ENCODE results near the gene RIPOR3.
"Not testable (repeated sequence)": the region's sequence is repeated elsewhere in the genome, so short reads cannot be mapped to it uniquely, and the experiment has no call there.

Gene RIPOR3

DNA sequence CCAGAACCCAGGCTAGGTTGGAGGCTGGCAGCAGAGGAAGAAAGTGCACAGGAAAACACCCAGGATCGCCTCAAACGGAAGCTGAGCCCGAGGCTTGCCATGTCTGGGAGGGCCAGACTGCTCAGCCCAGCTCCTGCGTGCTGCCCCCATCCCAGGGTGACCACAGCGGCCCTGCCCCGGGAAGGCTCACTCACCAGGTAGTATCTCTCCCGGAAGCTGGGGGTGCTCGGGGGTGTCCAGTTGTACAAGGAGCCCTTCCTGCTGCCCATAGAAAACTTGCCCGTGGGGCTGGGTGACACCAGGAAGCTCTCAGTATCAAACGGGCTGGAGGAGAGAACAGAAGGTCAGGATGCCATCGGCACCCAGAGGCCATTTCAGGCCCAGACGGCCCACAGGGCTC is 86.9 kb downstream of the RIPOR3 start:
- DNase-seq = no peak

DNA sequence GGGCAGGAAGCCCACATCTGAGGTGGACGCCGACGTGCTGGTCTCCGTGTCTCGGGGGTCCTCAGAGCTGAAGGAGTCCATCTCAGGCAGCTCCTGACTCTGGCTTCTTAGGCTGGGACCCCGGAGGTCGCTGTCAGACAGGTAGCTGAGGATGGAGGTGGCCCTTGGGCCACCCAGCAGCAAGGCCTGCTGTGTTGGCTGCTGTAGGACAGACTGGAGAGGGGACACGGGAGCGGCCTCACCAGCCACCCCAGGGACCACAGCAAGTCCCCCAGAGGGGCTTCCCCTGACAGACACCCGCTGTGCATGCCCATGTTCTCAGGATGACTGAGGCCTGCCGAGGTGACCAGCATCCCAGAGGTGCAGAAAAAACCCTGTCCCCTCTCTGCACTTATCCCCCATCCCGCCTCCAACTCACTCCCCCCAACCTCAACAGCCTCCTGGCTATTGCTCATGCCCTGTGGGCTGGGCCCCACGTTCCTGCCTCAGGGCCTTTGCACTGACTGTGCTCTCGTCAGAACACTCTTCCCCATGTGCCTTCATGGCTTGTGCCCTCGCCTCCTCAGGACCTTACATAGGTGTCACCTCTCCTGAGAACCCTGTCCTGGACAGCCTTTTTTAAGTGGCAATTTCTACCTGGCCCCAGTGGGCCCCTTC is 88.8 kb downstream of the RIPOR3 start:
- no peak for DNase-seq

DNA sequence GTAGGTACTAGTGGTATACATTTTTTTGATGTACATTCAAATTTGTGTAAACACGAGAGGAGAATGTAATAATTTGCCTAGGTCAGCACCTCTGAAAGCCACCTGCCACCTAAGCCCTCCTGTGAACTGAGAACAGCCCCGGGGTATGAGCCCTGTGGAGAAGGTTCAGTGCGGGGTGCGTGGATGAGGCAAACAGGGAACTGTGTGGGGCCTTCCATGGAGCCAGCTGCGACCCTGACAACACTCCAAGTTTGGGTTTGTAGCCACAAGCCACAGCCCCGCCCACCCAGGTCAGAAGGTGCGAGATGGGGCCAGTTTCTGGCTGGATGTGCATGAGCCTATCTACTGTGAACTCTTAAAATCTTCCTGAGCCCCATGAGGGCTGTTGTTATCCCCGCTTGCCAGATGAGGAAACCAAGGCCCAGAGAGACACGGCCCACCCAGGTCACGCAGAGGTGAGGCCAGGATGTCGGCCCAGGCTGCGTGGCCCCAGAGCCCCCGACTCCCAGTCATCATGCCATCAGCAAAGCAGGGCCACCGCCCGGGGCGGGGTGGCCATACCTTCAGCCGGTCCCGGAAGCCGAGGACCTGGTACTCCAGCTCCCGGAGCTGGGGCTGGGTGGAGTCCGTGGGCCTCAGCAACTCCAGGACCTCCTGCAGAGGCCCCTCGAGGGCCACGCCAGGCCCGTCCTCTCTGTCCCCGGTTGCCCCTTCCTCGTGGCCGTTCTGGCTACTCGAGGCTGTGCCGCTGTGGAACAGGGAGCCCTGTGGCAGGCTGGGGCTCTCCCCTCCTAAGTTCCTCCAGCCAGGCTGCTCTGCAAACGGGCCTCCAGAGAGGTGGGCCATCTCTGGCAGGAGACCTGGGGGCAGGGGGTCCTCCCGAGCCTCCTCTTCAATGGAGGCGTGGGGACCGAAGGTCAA is 89.6 kb downstream of the RIPOR3 start:
- DNase-seq = no peak

GRCh38 chr20:50600281-50600895 is 91.0 kb downstream of the RIPOR3 start:
- no peak for DNase-seq

DNA sequence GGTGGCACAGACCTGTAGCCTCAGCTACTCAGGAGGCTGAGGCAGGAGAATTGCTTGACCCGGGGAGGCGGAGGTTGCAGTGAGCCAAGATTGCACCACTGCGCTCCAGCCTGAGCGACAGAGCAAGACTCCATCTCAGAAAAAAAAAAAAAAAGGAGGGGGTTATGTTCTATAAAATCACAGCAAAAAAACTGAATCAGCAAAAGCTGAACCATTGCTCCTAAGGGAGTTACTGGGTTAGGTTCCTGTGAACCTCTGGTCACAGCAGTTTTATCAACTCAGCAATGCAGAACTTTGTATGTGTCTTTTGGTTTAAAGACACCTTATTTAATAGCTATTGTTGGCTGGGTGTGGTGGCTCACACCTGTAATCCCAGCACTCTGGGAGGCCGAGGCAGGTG is 92.6 kb downstream of the RIPOR3 start:
- DNase-seq = not testable (repeated sequence)

DNA sequence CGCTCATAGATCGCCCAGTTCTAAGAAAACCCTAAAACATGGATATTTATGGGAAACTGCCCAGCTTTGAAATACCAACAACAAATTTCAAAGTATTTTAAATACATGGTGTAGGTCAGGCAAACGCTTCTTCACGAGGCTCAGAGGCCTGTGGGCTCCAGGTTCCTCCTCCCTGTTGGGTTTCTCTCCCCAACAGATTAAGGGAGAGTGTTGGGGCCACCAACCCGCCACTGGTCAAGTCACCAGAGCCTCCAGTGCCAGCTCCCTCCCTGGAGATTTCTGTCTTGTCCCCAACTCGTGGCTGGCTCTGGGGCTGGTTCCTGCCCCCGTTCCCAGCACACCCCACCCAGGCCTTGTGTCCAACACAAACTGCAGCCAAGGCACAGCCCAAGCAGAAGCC is 93.3 kb downstream of the RIPOR3 start:
- DNase-seq = no peak

DNA sequence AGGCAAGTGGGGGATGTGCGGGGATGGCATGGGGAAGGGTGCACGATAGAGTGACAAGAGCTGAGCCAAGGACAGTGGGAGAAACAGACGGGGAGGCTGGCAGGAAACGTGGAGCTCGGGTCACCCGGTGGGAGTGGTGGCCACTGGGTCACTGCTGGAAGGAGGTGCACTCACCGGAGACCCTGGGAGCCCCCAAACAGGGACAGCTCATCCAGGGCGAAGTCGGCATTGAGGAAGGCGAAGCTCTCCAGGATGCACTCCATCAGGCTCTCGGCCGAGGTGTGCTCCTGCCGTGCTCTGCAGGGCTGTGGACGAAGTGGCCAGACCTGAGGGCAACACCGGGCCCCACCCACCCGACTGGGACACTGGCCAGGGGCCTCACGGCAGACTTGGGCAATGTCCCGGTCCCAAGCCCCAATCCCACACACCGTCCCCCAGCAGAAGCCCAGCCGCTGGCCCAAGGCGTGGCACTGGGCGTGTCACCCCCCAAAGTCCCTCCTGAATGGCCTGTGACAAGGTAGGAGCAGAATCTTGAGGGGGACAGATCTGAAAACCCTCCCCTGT is 93.9 kb downstream of the RIPOR3 start:
- no peak for DNase-seq

DNA sequence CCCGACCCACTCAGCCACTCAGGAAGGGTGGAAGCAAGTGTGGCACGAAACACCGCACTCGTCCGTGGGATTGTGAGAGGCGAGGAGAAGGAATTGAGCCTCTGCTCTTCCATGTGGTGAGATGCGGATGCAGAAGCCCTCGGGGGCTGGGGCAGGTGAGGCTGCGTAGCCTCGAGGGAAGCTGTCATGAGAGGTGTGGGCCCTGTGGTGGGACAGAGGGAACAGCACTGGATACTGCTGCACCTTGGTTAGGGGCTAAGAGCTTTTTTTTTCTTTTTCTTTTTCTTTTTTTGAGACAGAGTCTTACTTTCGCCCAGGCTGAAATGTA is 94.7 kb downstream of the RIPOR3 start:
- no peak for DNase-seq

DNA sequence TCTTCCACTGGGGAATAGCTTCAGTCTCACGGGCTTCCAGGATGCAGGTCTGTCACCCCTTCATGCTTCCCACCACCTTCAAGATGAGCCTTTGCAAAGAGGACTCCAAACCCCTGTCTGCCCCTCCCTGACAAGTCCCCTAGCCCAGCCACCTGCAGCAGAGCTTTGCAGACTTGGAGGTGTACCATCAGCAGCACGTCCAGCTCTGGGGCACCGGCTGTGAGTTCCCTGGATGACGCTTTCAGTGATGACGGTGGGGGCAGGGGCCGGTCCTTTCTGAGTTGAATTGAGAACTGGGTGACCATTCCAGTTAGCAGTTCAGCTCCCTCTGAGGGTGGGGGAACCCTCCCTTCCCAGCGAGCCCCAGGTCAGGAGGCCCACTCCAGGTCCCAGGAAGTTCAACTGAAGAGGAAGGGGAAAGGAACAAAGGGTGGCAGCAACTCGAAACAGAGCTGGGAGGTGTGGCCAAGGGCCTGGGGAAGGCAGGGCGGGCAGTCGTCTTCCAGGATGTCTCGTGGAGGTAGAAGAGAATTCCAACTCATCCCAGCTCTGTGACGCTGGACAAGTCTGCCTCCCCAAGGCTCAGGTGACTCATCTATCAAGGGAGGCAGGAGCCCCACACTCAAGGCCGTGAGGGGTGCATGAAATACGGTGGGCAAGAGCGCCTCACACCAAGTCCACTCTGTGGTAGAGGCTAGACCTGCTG is 95.2 kb downstream of the RIPOR3 start:
- DNase-seq = no peak

GRCh38 chr20:50595433-50595895 is 95.9 kb downstream of the RIPOR3 start:
- DNase-seq = no peak

GRCh38 chr20:50594591-50595432 is 96.5 kb downstream of the RIPOR3 start:
- no peak for DNase-seq

DNA sequence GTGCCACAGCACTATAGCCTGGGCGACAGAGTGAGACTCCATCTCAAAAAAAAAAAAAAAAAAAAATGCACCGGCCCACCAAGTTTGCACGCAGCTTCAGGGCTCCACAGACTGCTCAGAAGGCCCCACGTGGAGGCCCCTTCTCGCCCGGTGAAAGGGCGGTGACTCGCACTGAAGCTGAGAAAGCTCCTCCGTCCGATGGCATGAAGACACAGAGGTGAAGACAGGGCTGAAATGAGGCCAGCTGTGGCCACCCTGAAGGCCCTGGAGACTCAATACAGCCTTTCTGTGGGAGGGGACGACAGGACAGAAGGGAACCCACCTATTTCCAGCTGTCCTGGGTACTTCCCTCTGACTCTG is 97.1 kb downstream of the RIPOR3 start:
- DNase-seq = no peak

GRCh38 chr20:50593005-50593335 is 98.4 kb downstream of the RIPOR3 start:
- no peak for DNase-seq

DNA sequence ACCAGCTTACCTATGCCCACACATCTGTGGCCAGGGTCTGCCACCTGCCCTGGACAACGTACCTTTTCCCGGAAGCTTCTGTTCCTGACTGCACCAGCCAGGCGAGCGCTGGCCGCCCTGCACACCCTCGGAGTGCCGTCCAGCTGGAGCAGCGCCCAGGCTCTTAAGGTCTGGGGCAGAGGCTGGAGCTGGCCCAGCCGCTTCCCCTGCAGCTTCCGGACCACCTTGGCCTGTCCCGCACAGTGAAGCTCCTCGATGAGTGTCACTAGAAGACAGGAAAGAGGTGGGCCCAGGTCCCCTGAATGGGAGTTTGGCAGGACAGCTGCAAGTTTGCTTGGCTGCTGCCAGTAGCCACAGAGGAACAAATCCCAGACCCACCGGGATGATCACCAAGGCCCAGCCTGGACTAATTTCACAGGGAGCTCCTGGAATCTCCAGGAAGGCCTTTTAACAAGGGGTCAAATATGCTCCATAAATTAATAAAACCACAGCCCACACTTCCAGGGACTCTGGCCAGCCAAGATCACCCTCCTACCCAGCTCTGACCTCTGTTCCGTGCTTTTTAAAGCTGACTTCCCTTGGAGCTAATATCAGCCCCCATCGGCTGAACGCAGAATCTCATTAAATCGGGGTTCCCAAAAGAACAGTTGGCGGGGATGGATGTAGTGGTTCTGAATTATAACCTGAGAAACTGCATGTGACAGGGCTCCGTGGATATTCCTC is 98.9 kb downstream of the RIPOR3 start:
- DNase-seq = no peak

- no peak for DNase-seq
These were observed 100.0 kb downstream of the RIPOR3 start for GRCh38 chr20:50591233-50591852.

DNA sequence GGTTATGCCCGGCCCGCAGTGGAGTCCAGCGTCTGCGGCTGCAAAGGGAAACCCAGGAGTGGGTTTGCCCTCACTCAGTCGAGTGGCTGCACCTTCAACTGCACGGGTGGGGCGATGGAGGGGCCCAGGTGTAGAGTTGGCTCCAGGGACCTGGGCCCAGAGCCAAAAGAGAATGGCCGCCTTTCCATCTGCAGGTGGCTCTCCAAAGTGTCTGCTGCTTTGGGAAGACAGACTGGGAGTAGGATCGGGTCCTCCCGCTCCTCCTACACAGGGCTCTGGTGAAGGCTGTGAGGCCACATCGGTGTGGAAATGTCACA is 101.0 kb downstream of the RIPOR3 start:
- no peak for DNase-seq

- DNase-seq = no peak
These were observed 101.6 kb downstream of the RIPOR3 start for GRCh38 chr20:50589548-50590347.

DNA sequence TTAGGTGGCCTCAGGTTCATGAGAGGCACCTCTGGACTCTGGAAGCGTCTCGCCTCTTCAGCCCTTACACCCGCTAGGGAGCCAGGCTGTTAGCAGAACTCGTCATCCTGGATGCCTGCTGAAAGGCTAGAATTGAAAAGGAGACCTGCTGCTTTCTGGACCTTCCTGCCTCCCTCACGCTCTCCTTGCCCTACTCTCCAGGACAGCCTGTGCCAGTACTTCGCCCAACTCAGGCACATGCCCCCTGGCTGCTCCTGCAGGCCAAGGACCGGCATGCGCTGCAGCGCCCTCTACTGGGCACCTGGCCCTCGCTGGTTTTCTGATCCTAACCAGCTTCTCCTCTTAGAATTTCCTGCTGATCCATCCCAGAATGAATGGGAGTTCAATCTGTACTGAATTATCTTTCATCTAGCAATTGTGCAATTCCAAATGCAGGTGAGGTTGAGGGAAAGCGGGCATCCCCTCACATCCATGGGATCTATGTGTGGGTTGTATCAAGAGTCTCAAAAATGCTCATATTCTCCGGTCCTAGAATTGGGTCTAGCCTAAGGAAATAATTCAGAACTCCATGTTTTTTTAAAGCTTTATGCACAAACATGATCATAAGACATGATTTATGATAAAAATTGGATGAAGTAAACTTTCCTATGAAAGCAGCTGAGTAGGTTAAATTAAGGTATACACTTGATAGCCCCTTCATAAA is 103.2 kb downstream of the RIPOR3 start:
- peak; percentile 77 for DNase-seq

DNA sequence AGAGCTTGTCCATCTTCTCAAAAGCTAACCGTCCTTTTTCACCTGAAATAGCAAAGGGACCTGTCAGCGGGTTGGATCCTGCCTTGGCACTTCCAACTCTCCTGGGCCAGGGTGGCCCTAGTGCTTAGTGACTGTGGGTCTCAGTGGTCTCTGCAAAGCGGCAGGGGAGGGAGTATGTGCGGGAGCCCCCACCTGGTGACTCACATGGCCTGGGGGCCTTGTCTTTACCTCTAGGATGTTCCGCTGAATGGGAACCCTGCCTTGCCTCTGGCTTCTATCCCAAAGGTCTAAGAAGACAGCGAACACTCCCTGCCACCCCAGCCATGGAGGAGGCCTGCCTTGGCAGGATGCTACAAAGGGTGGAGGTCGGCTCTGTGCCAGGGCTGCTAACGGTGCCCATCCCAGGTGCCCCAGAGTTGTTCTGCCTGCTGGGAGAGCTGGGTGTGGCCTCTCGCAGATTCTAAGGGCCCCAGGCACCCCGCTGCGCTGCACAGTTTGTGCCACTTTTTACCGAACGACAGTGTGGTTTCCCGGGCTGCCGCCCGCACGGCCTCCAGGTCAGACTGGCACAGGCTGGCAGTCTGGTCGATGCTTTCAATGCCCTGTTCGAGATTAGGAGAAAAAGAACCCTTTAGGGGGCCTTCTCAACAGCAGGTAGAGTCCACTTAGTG is 103.9 kb downstream of the RIPOR3 start:
- DNase-seq = no peak
